H1 (cell line): ENCODE results near the gene RUFY4. TPM values are rescaled to one million over a fixed set of nuclear protein-coding genes. Genes with fewer than 3 reads are reported as not detected.

ENCODE experiments used
- CTCF ChIA-PET: fragments of 300-600 bp; sonication (Branson Sonifier 250); formaldehyde crosslinking; loops from one replicate; lab custom pipeline; 2021; ENCODE audit not compliant: partially characterized antibody; lab: Charles Lee
- POLR2A ChIA-PET: fragments of 300-600 bp; sonication (Branson Sonifier 250); formaldehyde crosslinking; loops from one replicate; lab custom pipeline; 2021; ENCODE audit warnings: inconsistent platforms; ENCODE audit not compliant: partially characterized antibody; lab: Charles Lee
- DNase-seq, 2 experiments: peaks; one replicate each; pipeline versions ENCODE4 v3.0.0 to v3.0.0-alpha.2; 2010 to 2022; ENCODE audit warnings: low spot score in 2 of 2, low read depth in 1 of 2, mixed read lengths in 1 of 2
- FAIRE-seq: peaks from 2 replicates; lab custom pipeline; 2011; peaks lifted over from hg19 to GRCh38; lab: Jason Lieb, UNC
- H2AFZ ChIP-seq: 2 replicates; pipeline ENCODE4 v1.8.1; 2012; ENCODE audit warnings: low read length, inconsistent platforms
- H2AK5ac ChIP-seq: 2 replicates; pipeline ENCODE4 v1.6.1; 2013; ENCODE audit warnings: low read depth, low read length
- H2BK120ac ChIP-seq: replicated peaks from 2 replicates; pipeline ENCODE3; 2013; ENCODE audit warnings: low read depth, low read length, inconsistent platforms
- H2BK12ac ChIP-seq: 2 replicates; pipeline ENCODE4 v1.6.1; 2013; ENCODE audit warnings: low read depth, low read length
- H2BK15ac ChIP-seq: 2 replicates; pipeline ENCODE4 v1.6.1; 2013; ENCODE audit warnings: low read length
- H2BK20ac ChIP-seq: 2 replicates; pipeline ENCODE4 v1.6.1; 2013; ENCODE audit warnings: low read length
- H2BK5ac ChIP-seq: 2 replicates; pipeline ENCODE4 v1.6.1; 2013; ENCODE audit warnings: low read depth, low read length
- H3K14ac ChIP-seq: 2 replicates; pipeline ENCODE4 v1.6.1; 2013; ENCODE audit warnings: inconsistent platforms; ENCODE audit not compliant: insufficient read length
- H3K18ac ChIP-seq: 2 replicates; pipeline ENCODE4 v1.6.1; 2013; ENCODE audit warnings: low read length; ENCODE audit errors: extremely low read depth
- H3K23ac ChIP-seq: 2 replicates; pipeline ENCODE4 v1.6.1; 2013; ENCODE audit warnings: inconsistent platforms; ENCODE audit not compliant: insufficient read length
- H3K23me2 ChIP-seq: 2 replicates; pipeline ENCODE4 v1.6.1; 2013; ENCODE audit warnings: low read depth, low read length
- H3K27ac ChIP-seq: 2 replicates; pipeline ENCODE4 v1.6.1; 2011; ENCODE audit warnings: low read depth, low read length, inconsistent platforms
- H3K27me3 ChIP-seq, 4 experiments: replicated peaks in 1 of 4; 1 replicate in 1 of 4; 2 replicates in 3 of 4; pipeline versions ENCODE4 v1.6.1 to v1.8.1; 2011 to 2013; ENCODE audit warnings: low read length in 3 of 4, mild to moderate bottlenecking in 3 of 4, inconsistent platforms in 2 of 4, mixed read lengths in 2 of 4, moderate library complexity in 1 of 4; ENCODE audit not compliant: control insufficient read depth in 3 of 4, insufficient read depth in 3 of 4; ENCODE audit errors: extremely low read depth in 1 of 4
- H3K36me3 ChIP-seq, 4 experiments: 2 replicates each; pipeline versions ENCODE4 v1.6.1 to v1.8.1; 2011 to 2013; ENCODE audit warnings: mild to moderate bottlenecking in 4 of 4, low read length in 3 of 4, moderate library complexity in 2 of 4, control low read depth in 1 of 4, inconsistent platforms in 1 of 4; ENCODE audit not compliant: insufficient read depth in 4 of 4, control insufficient read depth in 2 of 4
- H3K4ac ChIP-seq: replicated peaks from 2 replicates; pipeline ENCODE3; 2013; ENCODE audit warnings: low read length, low read depth, mixed read lengths, inconsistent platforms; ENCODE audit not compliant: insufficient read length
- H3K4me1 ChIP-seq, 4 experiments: replicated peaks in 1 of 4; 1 replicate in 1 of 4; 2 replicates in 3 of 4; pipeline versions ENCODE4 v1.6.1 to v1.8.1; 2011 to 2013; ENCODE audit warnings: low read length in 3 of 4, inconsistent platforms in 2 of 4, mixed read lengths in 1 of 4; ENCODE audit not compliant: insufficient read depth in 4 of 4, control insufficient read depth in 3 of 4
- H3K4me2 ChIP-seq, 2 experiments: 2 replicates each; pipeline versions ENCODE4 v1.6.1 to v1.8.1; 2011 to 2013; ENCODE audit warnings: low read depth in 2 of 2, low read length in 2 of 2, control low read depth in 1 of 2, inconsistent platforms in 1 of 2, mild to moderate bottlenecking in 1 of 2; ENCODE audit not compliant: insufficient read depth in 1 of 2
- H3K4me3 ChIP-seq, 4 experiments: fragments of 200-600, 300-600 bp in 1 of 4; sonication (generic), shearing (Covaris generic), sonication (Bioruptor Twin) in 1 of 4; 2 replicates each; pipeline versions ENCODE4 v1.5.1 to v1.8.1; 2011 to 2016; ENCODE audit warnings: low read length in 4 of 4, low read depth in 3 of 4, control low read depth in 2 of 4, inconsistent platforms in 2 of 4, mild to moderate bottlenecking in 2 of 4, mixed read lengths in 1 of 4, moderate library complexity in 1 of 4; ENCODE audit not compliant: insufficient read depth in 2 of 4; ENCODE audit errors: extremely low read depth in 1 of 4
- H3K56ac ChIP-seq: replicated peaks from 2 replicates; pipeline ENCODE3; 2013; ENCODE audit warnings: low read depth, mild to moderate bottlenecking, mixed read lengths, low read length, inconsistent platforms; ENCODE audit not compliant: insufficient read length
- H3K79me1 ChIP-seq: 2 replicates; pipeline ENCODE4 v1.6.1; 2013; ENCODE audit warnings: low read depth, low read length, control low read depth
- H3K79me2 ChIP-seq, 2 experiments: 2 replicates each; pipeline versions ENCODE4 v1.6.1 to v1.8.1; 2012 to 2013; ENCODE audit warnings: low read length in 2 of 2, mild to moderate bottlenecking in 2 of 2, inconsistent platforms in 1 of 2; ENCODE audit not compliant: insufficient read depth in 2 of 2, control insufficient read depth in 1 of 2
- H3K9ac ChIP-seq, 4 experiments: replicated peaks in 1 of 4; 1 replicate in 1 of 4; 2 replicates in 3 of 4; pipeline versions ENCODE4 v1.6.1 to v1.8.1; 2011 to 2013; ENCODE audit warnings: low read depth in 3 of 4, low read length in 3 of 4, control low read depth in 2 of 4, mild to moderate bottlenecking in 2 of 4, moderate library complexity in 2 of 4, inconsistent platforms in 1 of 4; ENCODE audit errors: extremely low read depth in 1 of 4
- H3K9me3 ChIP-seq, 2 experiments: 2 replicates each; pipeline versions ENCODE4 v1.6.1 to v1.8.1; 2012 to 2013; ENCODE audit warnings: mild to moderate bottlenecking in 2 of 2, moderate library complexity in 2 of 2, control low read depth in 1 of 2, inconsistent platforms in 1 of 2, low read depth in 1 of 2, low read length in 1 of 2, mixed read lengths in 1 of 2; ENCODE audit not compliant: insufficient read depth in 2 of 2
- H4K20me1 ChIP-seq, 2 experiments: replicated peaks in 1 of 2; 2 replicates each; pipeline versions ENCODE3 to v1.8.1; 2011 to 2013; ENCODE audit warnings: inconsistent platforms in 2 of 2, low read length in 2 of 2, mild to moderate bottlenecking in 1 of 2; ENCODE audit not compliant: insufficient read depth in 2 of 2, control insufficient read depth in 1 of 2
- H4K5ac ChIP-seq: 2 replicates; pipeline ENCODE4 v1.6.1; 2013; ENCODE audit warnings: low read length, low read depth, mixed read lengths, inconsistent platforms; ENCODE audit not compliant: insufficient read length
- H4K8ac ChIP-seq: 2 replicates; pipeline ENCODE4 v1.8.0; 2013; ENCODE audit warnings: mild to moderate bottlenecking, moderate library complexity, low read length, inconsistent platforms; ENCODE audit not compliant: insufficient read depth; ENCODE audit errors: extremely low read depth
- H4K91ac ChIP-seq: replicated peaks from 2 replicates; pipeline ENCODE3; 2013; ENCODE audit warnings: low read length, mixed read lengths, inconsistent platforms; ENCODE audit not compliant: insufficient read length
- ATF2 ChIP-seq: IDR thresholded peaks from 2 replicates; pipeline ENCODE4 v1.6.1; 2012; ENCODE audit warnings: low read length, inconsistent platforms
- ATF3 ChIP-seq: IDR thresholded peaks from 2 replicates; pipeline ENCODE4 v1.6.1; 2011; ENCODE audit warnings: low read depth, mild to moderate bottlenecking, low read length; ENCODE audit not compliant: insufficient read depth
- CBX8 ChIP-seq: fragments of 300-800, 300-1000 bp; sonication (generic); IDR thresholded peaks from 2 replicates; pipeline ENCODE4 v1.7.1; 2016; ENCODE audit warnings: low read depth, low read length, borderline replicate concordance
- CTCF ChIP-seq, 3 experiments: IDR thresholded peaks; 1 replicate in 2 of 3; 2 replicates in 1 of 3; pipeline versions ENCODE4 v1.5.1 to v1.6.1; 2011; ENCODE audit warnings: low read length in 3 of 3, mild to moderate bottlenecking in 3 of 3, inconsistent platforms in 2 of 3, low read depth in 1 of 3, moderate library complexity in 1 of 3; ENCODE audit not compliant: insufficient read depth in 1 of 3; ENCODE audit errors: control extremely low read depth in 1 of 3
- JUN ChIP-seq: IDR thresholded peaks from 2 replicates; pipeline ENCODE4 v1.6.1; 2011; ENCODE audit warnings: low read depth, mild to moderate bottlenecking, improper control_type of control experiment, low read length
- NRF1 ChIP-seq: IDR thresholded peaks from 2 replicates; pipeline ENCODE4 v1.6.1; 2011; ENCODE audit warnings: mild to moderate bottlenecking, low read depth, low read length, improper control_type of control experiment
- POLR2AphosphoS5 ChIP-seq: IDR thresholded peaks from 2 replicates; pipeline ENCODE4 v1.6.1; 2011; ENCODE audit warnings: low read depth, low read length
- POU5F1 ChIP-seq: IDR thresholded peaks from 2 replicates; pipeline ENCODE4 v1.6.1; 2011; ENCODE audit warnings: low read depth, mild to moderate bottlenecking, low read length, moderate library complexity
- WGBS, 2 experiments: shearing (Covaris generic) in 1 of 2; methylation state at CpG; one replicate each; pipeline versions ENCODE4 v1.1.6 to v1.1.7; 2013 to 2015; ENCODE audit warnings: low lambda C conversion rate in 2 of 2, mixed read lengths in 2 of 2, inconsistent platforms in 1 of 2, low coverage in 1 of 2, missing lambda C conversion rate in 1 of 2; ENCODE audit not compliant: insufficient replicate concordance in 2 of 2, insufficient coverage in 1 of 2, insufficient read length in 1 of 2; ENCODE audit errors: extremely low coverage in 1 of 2, missing lambda C conversion rate in 1 of 2; 5-methylcytosine and 5-hydroxymethylcytosine counted together
- polyA plus RNA-seq, 7 experiments: library from polyadenylated mRNA; depleted of rRNA in 3 of 7; stranded (reverse) in 5 of 7; unstranded in 2 of 7; fragments of >200 nt in 5 of 7; fragments of 200-250 nt in 2 of 7; gene quantifications; 1 replicate in 5 of 7; 2 replicates in 1 of 7; 4 replicates in 1 of 7; pipeline versions ENCODE4 v1.2.1 to v1.2.3, GENCODE V29; 2011 to 2013; ENCODE audit warnings: missing spikeins in 2 of 7, mixed read lengths in 2 of 7
- total RNA-seq: library from RNA; stranded (reverse); fragmentation: NEBNext Ultra II Directional; extraction: Animal tissue kit (Norgen Biotek cat#: 25700); gene quantifications from 2 replicates; pipeline ENCODE4 v1.2.1, GENCODE V29; 2021

Gene RUFY4
- total and polyA plus RNA-seq, 2 of the 8 experiments (the other 6 are each of a cell fraction or from before 2014, with no cell fraction given) = 0.32 to 0.38 TPM

DNA sequence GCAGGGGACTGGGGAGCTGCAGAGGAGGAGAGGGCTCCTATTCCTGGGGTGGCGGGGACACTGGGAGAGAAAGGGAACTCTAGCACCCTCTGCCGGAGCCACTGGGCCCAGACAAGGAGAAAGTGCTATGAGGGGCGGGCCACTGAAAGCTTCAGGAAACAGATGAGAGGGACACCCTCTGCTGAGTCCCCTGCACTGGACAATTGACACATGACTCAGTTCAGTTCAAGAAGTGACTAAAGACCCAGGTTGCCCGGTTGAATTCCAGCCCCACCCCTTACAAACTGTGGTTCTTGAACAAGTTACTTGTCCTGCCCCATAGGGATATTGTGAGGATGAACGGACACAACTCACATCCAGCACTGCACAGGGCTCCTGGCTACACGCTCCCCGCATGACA, 5.0 kb downstream of the RUFY4 start:
- Histone ChIP-seq H3K27me3 (no peaks in the 10 kb centered on the region; a peak in 1 of 7 replicates), H2BK20ac (no peak overlapping the region), H4K20me1 (no peaks in the 10 kb centered on the region), H3K27ac (no peak overlapping the region), H3K4me3 (no peak overlapping the region), H3K4me2 (no peak overlapping the region), H3K18ac (no peak overlapping the region), H3K4me1 (peaks cover 0 to 7% (median under 1%) of the 10 kb centered on the region in 4 experiments; a peak in 3 of 7 replicates), H3K9me3 (no peaks in the 10 kb centered on the region), H4K5ac (no peak overlapping the region), H4K91ac (no peak overlapping the region), H3K9ac (no peak overlapping the region), H2BK15ac (no peak overlapping the region), H4K8ac (no peak overlapping the region), H3K14ac (no peak overlapping the region), H3K23ac (no peak overlapping the region), H3K36me3 (no peaks in the 10 kb centered on the region), H2BK120ac (no peak overlapping the region), H3K4ac (no peak overlapping the region), H3K56ac (no peak overlapping the region), H2AFZ (0 out of 2 replicates have a peak overlapping the region, but pooled peaks have one; percentile 78), H2BK12ac (no peak overlapping the region), H2AK5ac (no peak overlapping the region), H2BK5ac (no peak overlapping the region), H3K79me1 (no peaks in the 10 kb centered on the region), H3K23me2 (no peaks in the 10 kb centered on the region), H3K79me2 (no peaks in the 10 kb centered on the region)
- FAIRE-seq (no peak), DNase-seq (peak; percentile 27 to 86)
- ChIA-PET POLR2A (no interaction called here), CTCF (interaction anchor here (0.6 to 4.6 kb wide), 29 partner anchors 7 to 295 kb away, joined by 3 to 19 read pairs (median 4); no protein-coding TSS in a partner anchor)
- WGBS, 2 experiments = 57% methylated on average over 7 of the region's 7 CpGs; no CpG with 5 or more reads in 1 of the 2 experiments
- TF ChIP-seq NRF1 (no peak), CBX8 (no peak), POU5F1 (no peak), JUN (no peak), ATF2 (no peak), CTCF (IDR thresholded peaks at IDR 0.05; ENCODE audit: control extremely low read depth in 1 of 3, insufficient read depth in 1 of 3, low read depth in 1 of 3, low read length in 3 of 3) (peak; percentile 67 to 79 (median 73)), ATF3 (no peak), POLR2AphosphoS5 (no peak)
